ENCODE data around the gene PRRC2B.

- TF ChIP-seq CTCF (IDR thresholded peaks at IDR 0.05) (no peak), POLR2A (IDR thresholded peaks at IDR 0.05) (no peak)
These were observed 80.8 kb downstream of the PRRC2B start for GRCh38 chr9:131474711-131475110.
